H9 (cell line): Measurements from ENCODE around the gene PGRMC1. TPM values are rescaled to one million over a fixed set of nuclear protein-coding genes. Genes with fewer than 3 reads are reported as not detected.

Experiments used
- DNase-seq: peaks from one replicate; pipeline ENCODE4 v3.0.0-alpha.2; 2017
- H2AFZ ChIP-seq: one replicate; pipeline ENCODE4 v1.6.1; 2013; ENCODE audit warnings: mild to moderate bottlenecking, low read length, control low read depth, moderate library complexity
- H2AK5ac ChIP-seq: 2 replicates; pipeline ENCODE4 v1.6.1; 2013; ENCODE audit warnings: low read length, control low read depth, mixed read lengths; ENCODE audit not compliant: insufficient read length
- H2BK120ac ChIP-seq: one replicate; pipeline ENCODE4 v1.6.1; 2013; ENCODE audit warnings: low read depth, mild to moderate bottlenecking, low read length, control low read depth, inconsistent platforms; ENCODE audit not compliant: poor library complexity, severe bottlenecking
- H2BK12ac ChIP-seq: 2 replicates; pipeline ENCODE4 v1.6.1; 2013; ENCODE audit warnings: low read length, control low read depth, mixed read lengths, low read depth; ENCODE audit not compliant: insufficient read length
- H2BK15ac ChIP-seq: 2 replicates; pipeline ENCODE4 v1.6.1; 2013; ENCODE audit warnings: low read depth, low read length, control low read depth
- H2BK20ac ChIP-seq: one replicate; pipeline ENCODE4 v1.6.1; 2013; ENCODE audit warnings: low read depth, mild to moderate bottlenecking, low read length, control low read depth, inconsistent platforms; ENCODE audit not compliant: poor library complexity, severe bottlenecking
- H2BK5ac ChIP-seq: 2 replicates; pipeline ENCODE4 v1.6.1; 2013; ENCODE audit warnings: low read length, control low read depth, mixed read lengths; ENCODE audit not compliant: insufficient read length
- H3K14ac ChIP-seq: 2 replicates; pipeline ENCODE4 v1.6.1; 2013; ENCODE audit warnings: low read length, control low read depth; ENCODE audit not compliant: insufficient read depth
- H3K18ac ChIP-seq: 2 replicates; pipeline ENCODE4 v1.6.1; 2013; ENCODE audit warnings: low read depth, mild to moderate bottlenecking, mixed read lengths, low read length, control low read depth; ENCODE audit not compliant: insufficient read length
- H3K23ac ChIP-seq: 2 replicates; pipeline ENCODE4 v1.6.1; 2013; ENCODE audit warnings: low read length, control low read depth, mixed read lengths, low read depth; ENCODE audit not compliant: insufficient read length
- H3K23me2 ChIP-seq: 2 replicates; pipeline ENCODE4 v1.6.1; 2013; ENCODE audit warnings: low read depth, mild to moderate bottlenecking, mixed read lengths, low read length, control low read depth; ENCODE audit not compliant: insufficient read length, poor library complexity, severe bottlenecking
- H3K27ac ChIP-seq: 2 replicates; pipeline ENCODE4 v1.5.1; 2013; ENCODE audit warnings: low read length, control low read depth, mixed read lengths, low read depth; ENCODE audit not compliant: insufficient read length
- H3K27me3 ChIP-seq: 2 replicates; pipeline ENCODE4 v1.6.1; 2013; ENCODE audit warnings: low read length, control low read depth, inconsistent platforms; ENCODE audit not compliant: insufficient read depth
- H3K4ac ChIP-seq: 2 replicates; pipeline ENCODE4 v1.6.1; 2013; ENCODE audit warnings: low read depth, mild to moderate bottlenecking, control low read depth, inconsistent platforms, low read length, moderate library complexity
- H3K4me1 ChIP-seq: 2 replicates; pipeline ENCODE4 v1.6.1; 2013; ENCODE audit warnings: low read length, control low read depth, inconsistent platforms; ENCODE audit not compliant: insufficient read depth
- H3K4me2 ChIP-seq: 2 replicates; pipeline ENCODE4 v1.6.1; 2013; ENCODE audit warnings: low read length, control low read depth, mixed read lengths; ENCODE audit not compliant: insufficient read length, insufficient read depth
- H3K56ac ChIP-seq: 2 replicates; pipeline ENCODE4 v1.6.1; 2013; ENCODE audit warnings: low read depth, mild to moderate bottlenecking, mixed read lengths, low read length, control low read depth; ENCODE audit not compliant: insufficient read length
- H3K79me1 ChIP-seq: 2 replicates; pipeline ENCODE4 v1.6.1; 2013; ENCODE audit warnings: low read depth, mild to moderate bottlenecking, moderate library complexity, low read length, control low read depth, inconsistent platforms; ENCODE audit not compliant: insufficient read depth, poor library complexity, severe bottlenecking
- H3K79me2 ChIP-seq: 2 replicates; pipeline ENCODE4 v1.6.1; 2013; ENCODE audit warnings: low read length, control low read depth, inconsistent platforms; ENCODE audit not compliant: insufficient read depth
- H3K9ac ChIP-seq: 2 replicates; pipeline ENCODE4 v1.6.1; 2013; ENCODE audit warnings: low read length, control low read depth, mixed read lengths; ENCODE audit not compliant: insufficient read length; ENCODE audit errors: extremely low read depth
- H3K9me3 ChIP-seq: one replicate; pipeline ENCODE4 v1.6.1; 2013; ENCODE audit warnings: low read depth, low read length, inconsistent platforms; ENCODE audit not compliant: control insufficient read depth
- H3T11ph ChIP-seq: one replicate; pipeline ENCODE4 v1.6.1; 2013; ENCODE audit warnings: mild to moderate bottlenecking, low read length, control low read depth, inconsistent platforms
- H4K20me1 ChIP-seq: one replicate; pipeline ENCODE4 v1.6.1; 2013; ENCODE audit not compliant: control insufficient read depth, insufficient read length, insufficient read depth
- H4K5ac ChIP-seq: 2 replicates; pipeline ENCODE4 v1.6.1; 2013; ENCODE audit warnings: low read depth, mild to moderate bottlenecking, mixed read lengths, low read length, control low read depth; ENCODE audit not compliant: insufficient read length
- H4K8ac ChIP-seq: replicated peaks from 2 replicates; pipeline ENCODE4 v1.6.1; 2013; ENCODE audit warnings: low read length, control low read depth, mixed read lengths, low read depth; ENCODE audit not compliant: insufficient read length
- H4K91ac ChIP-seq: 2 replicates; pipeline ENCODE4 v1.6.1; 2013; ENCODE audit warnings: low read depth, mild to moderate bottlenecking, moderate library complexity, mixed read lengths, low read length, control low read depth; ENCODE audit not compliant: insufficient read length
- H3K27ac Mint-ChIP-seq, 3 experiments: 2 replicates in 2 of 3; 3 replicates in 1 of 3; pipeline ENCODE4 v1.8.0; 2020 to 2021; ENCODE audit warnings: mixed read lengths in 3 of 3, mild to moderate bottlenecking in 1 of 3, moderate library complexity in 1 of 3
- H3K27me3 Mint-ChIP-seq: 2 replicates; pipeline ENCODE4 v1.8.0; 2021; ENCODE audit warnings: low read depth, mild to moderate bottlenecking, moderate library complexity, mixed read lengths
- H3K36me3 Mint-ChIP-seq, 3 experiments: 2 replicates in 2 of 3; 3 replicates in 1 of 3; pipeline ENCODE4 v1.8.0; 2020 to 2021; ENCODE audit warnings: low read depth in 3 of 3, mixed read lengths in 3 of 3; ENCODE audit not compliant: insufficient read depth in 1 of 3
- H3K4me1 Mint-ChIP-seq, 2 experiments: 2 replicates each; pipeline ENCODE4 v1.8.0; 2020; ENCODE audit warnings: mixed read lengths in 2 of 2
- H3K4me3 Mint-ChIP-seq, 2 experiments: 2 replicates in 1 of 2; 3 replicates in 1 of 2; pipeline ENCODE4 v1.8.0; 2020 to 2021; ENCODE audit warnings: mild to moderate bottlenecking in 2 of 2, mixed read lengths in 2 of 2, moderate library complexity in 1 of 2
- H3K9me3 Mint-ChIP-seq, 2 experiments: 2 replicates in 1 of 2; 3 replicates in 1 of 2; pipeline ENCODE4 v1.8.0; 2020; ENCODE audit warnings: mild to moderate bottlenecking in 2 of 2, mixed read lengths in 2 of 2, moderate library complexity in 1 of 2
- WGBS: extraction: QIAGEN DNeasy Blood & Tissue Kit; methylation state at CpG from one replicate; pipeline ENCODE4 v1.1.7; 2013; ENCODE audit warnings: missing lambda C conversion rate, low lambda C conversion rate, mixed read lengths; ENCODE audit not compliant: insufficient read length; ENCODE audit errors: extremely low coverage; 5-methylcytosine and 5-hydroxymethylcytosine counted together
- total RNA-seq: library from RNA; stranded (reverse); gene quantifications from 2 replicates; pipeline ENCODE4 v1.2.1, GENCODE V29; 2021
- TF ChIP-seq, protein P1 (sequence below): fragments of 200-600 bp; sonication (generic); conservative IDR thresholded peaks from 3 replicates; pipeline ENCODE4 v1.8.0; 2021; ENCODE audit warnings: antibody characterized with exemption, mild to moderate bottlenecking

PGRMC1 gene
- total RNA-seq, 1 experiment from 2014 or later, result 133 TPM

DNA sequence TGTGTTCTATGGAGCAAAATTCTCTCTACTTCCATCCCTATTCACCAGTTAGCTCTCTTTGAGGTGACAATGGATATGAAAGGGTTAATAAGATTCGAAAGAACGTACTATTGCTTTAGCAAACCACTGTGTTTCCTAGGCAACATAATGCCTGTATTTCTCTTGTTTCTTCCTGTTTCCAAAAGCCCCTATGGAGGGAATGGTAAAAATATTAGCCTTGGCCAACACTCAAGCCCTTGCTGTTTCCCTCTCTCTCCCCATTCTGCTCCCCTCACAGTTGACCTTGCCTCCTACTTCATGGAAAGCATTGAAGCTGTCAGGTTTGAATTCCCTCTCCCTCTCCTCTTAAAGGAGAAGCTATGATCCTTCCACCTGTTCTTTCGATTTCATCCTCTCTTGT lies 9.6 kb upstream of the PGRMC1 start:
- H3K23ac ChIP-seq, result no peak overlapping the region
- no peak overlapping the region for H4K91ac ChIP-seq
- no peaks in the 10 kb centered on the region for H3K79me2 ChIP-seq
- H4K5ac ChIP-seq, result no peak overlapping the region
- H2BK5ac ChIP-seq, result no peak overlapping the region
- no peak overlapping the region for H2AK5ac ChIP-seq
- no peak overlapping the region for H3K4ac ChIP-seq
- no CpG with 5 or more reads among the region's 3 CpGs for WGBS
- no peaks in the 10 kb centered on the region for H3K27me3 ChIP-seq
- no peak overlapping the region for H2BK15ac ChIP-seq
- Mint-ChIP-seq H3K36me3 (peaks cover 0 to 1% (median under 1%) of the 10 kb centered on the region in 3 experiments; a peak in 3 of 7 replicates), H3K27me3 (peaks cover 4% of the 10 kb centered on the region), H3K4me1 (no peaks in the 10 kb centered on the region), H3K27ac (no peak overlapping the region), H3K4me3 (no peak overlapping the region), H3K9me3 (peaks cover 56 to 66% of the 10 kb centered on the region in 2 experiments)
- H3K23me2 ChIP-seq, result no peaks in the 10 kb centered on the region
- no peak overlapping the region for H2AFZ ChIP-seq
- no peak overlapping the region for H3K14ac ChIP-seq
- no peak overlapping the region for H3K56ac ChIP-seq
- TF ChIP-seq, protein P1, sequence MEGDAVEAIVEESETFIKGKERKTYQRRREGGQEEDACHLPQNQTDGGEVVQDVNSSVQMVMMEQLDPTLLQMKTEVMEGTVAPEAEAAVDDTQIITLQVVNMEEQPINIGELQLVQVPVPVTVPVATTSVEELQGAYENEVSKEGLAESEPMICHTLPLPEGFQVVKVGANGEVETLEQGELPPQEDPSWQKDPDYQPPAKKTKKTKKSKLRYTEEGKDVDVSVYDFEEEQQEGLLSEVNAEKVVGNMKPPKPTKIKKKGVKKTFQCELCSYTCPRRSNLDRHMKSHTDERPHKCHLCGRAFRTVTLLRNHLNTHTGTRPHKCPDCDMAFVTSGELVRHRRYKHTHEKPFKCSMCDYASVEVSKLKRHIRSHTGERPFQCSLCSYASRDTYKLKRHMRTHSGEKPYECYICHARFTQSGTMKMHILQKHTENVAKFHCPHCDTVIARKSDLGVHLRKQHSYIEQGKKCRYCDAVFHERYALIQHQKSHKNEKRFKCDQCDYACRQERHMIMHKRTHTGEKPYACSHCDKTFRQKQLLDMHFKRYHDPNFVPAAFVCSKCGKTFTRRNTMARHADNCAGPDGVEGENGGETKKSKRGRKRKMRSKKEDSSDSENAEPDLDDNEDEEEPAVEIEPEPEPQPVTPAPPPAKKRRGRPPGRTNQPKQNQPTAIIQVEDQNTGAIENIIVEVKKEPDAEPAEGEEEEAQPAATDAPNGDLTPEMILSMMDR, result no peak
- H3K9me3 ChIP-seq, result peaks cover 19% of the 10 kb centered on the region
- H3T11ph ChIP-seq, result no peak overlapping the region
- H3K18ac ChIP-seq, result no peak overlapping the region
- H2BK120ac ChIP-seq, result no peak overlapping the region
- H2BK12ac ChIP-seq, result no peak overlapping the region
- no peaks in the 10 kb centered on the region for H3K79me1 ChIP-seq
- no peak overlapping the region for H3K27ac ChIP-seq
- no peak overlapping the region for H2BK20ac ChIP-seq
- H3K4me2 ChIP-seq, result no peak overlapping the region
- H3K4me1 ChIP-seq, result no peaks in the 10 kb centered on the region
- H4K20me1 ChIP-seq, result no peaks in the 10 kb centered on the region
- H4K8ac ChIP-seq, result no peak overlapping the region
- DNase-seq, result no peak
- no peak overlapping the region for H3K9ac ChIP-seq
